Measurements from ENCODE around the gene UBE2F. TPM values are rescaled to one million over a fixed set of nuclear protein-coding genes. Genes with fewer than 3 reads are reported as not detected.
"Not testable (repeated sequence)": the region's sequence is repeated elsewhere in the genome, so short reads cannot be mapped to it uniquely, and the experiment has no call there.

UBE2F gene
- total and polyA plus RNA-seq, 5 experiments from 2014 or later = 33.9 to 67.3 (median 41.5) TPM

DNA sequence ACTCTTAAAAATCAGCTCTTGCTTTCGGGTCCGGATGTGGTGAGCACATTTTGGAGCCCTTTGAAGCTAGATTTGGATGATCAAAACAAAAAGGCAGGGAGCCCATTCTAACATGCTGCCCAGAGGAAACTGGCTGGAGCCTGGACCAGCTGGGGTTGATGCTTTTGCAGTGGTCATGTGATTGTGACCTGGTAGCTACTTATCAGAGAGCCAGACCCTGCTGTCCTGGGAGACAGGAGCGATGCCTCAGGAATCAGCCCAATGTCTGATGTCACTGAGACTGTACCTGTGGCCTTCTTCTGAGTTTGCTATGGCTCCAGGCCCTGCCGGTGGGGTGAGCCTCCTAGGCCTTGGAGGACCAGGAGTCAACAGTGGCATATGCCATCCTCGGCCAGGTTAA, 75.3 kb downstream of the UBE2F start:
- no peak overlapping the region for H3K4me3 Mint-ChIP-seq
- no peaks in the 10 kb centered on the region for H3K4me1 Mint-ChIP-seq
- POLR2A ChIA-PET = interaction anchor here (1.0 kb wide), 1 partner anchor 74 kb away, joined by 3 read pairs; no protein-coding TSS in a partner anchor
- H3K36me3 Mint-ChIP-seq = peaks cover 17 to 79% (median 43%) of the 10 kb centered on the region in 3 donors
- no peak for DNase-seq
- no peaks in the 10 kb centered on the region for H3K27me3 Mint-ChIP-seq
- ATAC-seq = no peak
- H3K9me3 Mint-ChIP-seq = peaks cover 0 to 6% (median 3%) of the 10 kb centered on the region in 9 donors
- no peak overlapping the region for H3K27ac Mint-ChIP-seq

DNA sequence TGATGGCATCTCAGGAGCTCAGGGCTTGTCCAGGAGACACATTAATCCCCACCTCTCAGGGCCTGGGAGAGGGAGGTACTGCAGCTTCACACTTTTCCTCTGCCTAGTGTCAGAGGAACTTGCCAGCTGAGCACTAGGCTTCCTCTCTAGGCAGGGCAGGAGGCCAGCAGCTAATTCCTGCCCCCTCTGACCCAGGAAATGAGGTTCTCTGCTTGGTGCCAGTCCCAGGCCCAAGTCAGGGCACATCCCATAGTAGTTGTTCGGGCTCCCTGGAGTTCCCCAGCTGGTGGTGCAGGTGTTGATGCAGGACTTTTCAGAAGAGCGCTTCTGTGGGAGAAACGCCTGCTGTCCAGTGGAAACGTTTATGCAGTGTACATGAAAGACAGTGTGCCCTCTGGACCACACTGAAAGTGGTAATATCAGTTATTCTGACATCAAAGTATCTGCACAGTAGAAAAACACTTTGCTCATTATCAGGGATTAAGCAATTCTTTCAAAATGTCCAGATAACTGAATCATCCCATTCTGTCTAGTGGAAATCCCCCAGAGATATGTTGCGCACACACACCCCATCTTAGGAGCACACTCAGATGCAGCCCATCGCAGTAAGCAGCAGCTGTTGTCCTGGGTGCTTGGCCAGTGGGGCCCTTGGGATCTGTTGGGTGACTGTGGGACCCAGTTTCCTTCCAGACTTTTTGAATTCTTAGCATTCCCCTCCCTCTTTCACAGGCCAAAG, 76.2 kb downstream of the UBE2F start:
- H3K9me3 Mint-ChIP-seq = peaks cover 0 to 14% (median 12%) of the 10 kb centered on the region in 9 donors
- peaks cover 0 to 2% (median 0%) of the 10 kb centered on the region in 4 donors for H3K4me1 Mint-ChIP-seq
- DNase-seq (no peak), ATAC-seq (no peak)
- H3K27ac Mint-ChIP-seq = peak overlapping the region in 1 of 10 donors; percentile 5
- H3K36me3 Mint-ChIP-seq = peaks cover 26 to 69% (median 44%) of the 10 kb centered on the region in 3 donors
- POLR2A ChIA-PET = no interaction called here
- H3K27me3 Mint-ChIP-seq = no peaks in the 10 kb centered on the region
- H3K4me3 Mint-ChIP-seq = no peak overlapping the region

DNA sequence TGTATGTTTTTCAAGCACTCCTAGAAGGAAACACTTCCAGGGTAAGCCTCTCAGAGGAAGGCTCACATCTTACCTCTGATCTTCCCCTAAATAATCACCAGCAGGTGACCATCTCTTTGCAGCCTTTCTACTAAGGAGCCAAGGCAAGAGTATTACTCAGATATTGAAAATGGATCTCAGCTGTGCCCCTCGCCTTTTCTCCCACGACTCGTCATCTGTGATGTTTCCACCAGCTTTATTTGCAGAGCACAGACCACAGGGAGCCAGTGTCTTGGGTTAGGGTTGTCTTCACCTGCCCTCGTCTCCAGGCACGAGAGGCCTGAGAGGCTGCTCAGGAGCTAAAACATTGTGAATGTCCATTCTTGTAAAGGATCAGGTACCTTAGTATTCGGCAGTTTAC, 77.0 kb downstream of the UBE2F start:
- ATAC-seq (no peak), DNase-seq (no peak)
- Mint-ChIP-seq H3K27me3 (no peaks in the 10 kb centered on the region), H3K4me3 (no peak overlapping the region), H3K4me1 (peaks cover 0 to 2% (median 0%) of the 10 kb centered on the region in 4 donors), H3K9me3 (peaks cover 3 to 22% (median 18%) of the 10 kb centered on the region in 9 donors), H3K27ac (peak overlapping the region in 1 of 10 donors; percentile 15), H3K36me3 (peaks cover 32 to 61% (median 44%) of the 10 kb centered on the region in 3 donors)
- POLR2A ChIA-PET = no interaction called here

DNA sequence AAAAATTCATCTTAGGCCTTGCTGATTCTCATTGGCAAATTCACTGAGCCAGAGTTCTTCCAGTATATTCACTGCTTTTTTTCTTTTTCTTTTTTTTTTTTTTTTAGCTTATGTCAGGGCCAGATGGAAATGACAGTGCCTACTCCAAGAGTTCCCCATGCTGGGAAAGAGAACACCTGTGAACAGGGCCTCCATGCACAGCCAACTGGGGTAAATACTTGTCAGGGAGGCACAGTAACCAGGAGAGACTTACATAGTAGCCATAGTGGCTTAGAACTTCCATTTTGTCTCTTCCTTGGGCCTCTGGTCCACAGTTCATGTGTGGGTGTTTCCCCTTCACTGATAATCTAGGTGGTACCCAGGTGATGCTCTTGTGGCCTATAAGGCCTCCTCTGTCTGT, 78.8 kb downstream of the UBE2F start:
- POLR2A ChIA-PET = interaction anchor here (0.6 kb wide), 1 partner anchor 1237 kb away, joined by 3 read pairs; no protein-coding TSS in a partner anchor
- H3K27me3 Mint-ChIP-seq = no peaks in the 10 kb centered on the region
- H3K4me1 Mint-ChIP-seq = peaks cover 0 to 2% (median 0%) of the 10 kb centered on the region in 4 donors
- H3K36me3 Mint-ChIP-seq = peaks cover 33 to 48% (median 40%) of the 10 kb centered on the region in 3 donors
- peak overlapping the region in 1 of 10 donors; percentile 71 for H3K27ac Mint-ChIP-seq
- ATAC-seq (no peak), DNase-seq (no peak)
- H3K4me3 Mint-ChIP-seq = no peak overlapping the region
- H3K9me3 Mint-ChIP-seq = peaks cover 3 to 27% (median 21%) of the 10 kb centered on the region in 9 donors

DNA sequence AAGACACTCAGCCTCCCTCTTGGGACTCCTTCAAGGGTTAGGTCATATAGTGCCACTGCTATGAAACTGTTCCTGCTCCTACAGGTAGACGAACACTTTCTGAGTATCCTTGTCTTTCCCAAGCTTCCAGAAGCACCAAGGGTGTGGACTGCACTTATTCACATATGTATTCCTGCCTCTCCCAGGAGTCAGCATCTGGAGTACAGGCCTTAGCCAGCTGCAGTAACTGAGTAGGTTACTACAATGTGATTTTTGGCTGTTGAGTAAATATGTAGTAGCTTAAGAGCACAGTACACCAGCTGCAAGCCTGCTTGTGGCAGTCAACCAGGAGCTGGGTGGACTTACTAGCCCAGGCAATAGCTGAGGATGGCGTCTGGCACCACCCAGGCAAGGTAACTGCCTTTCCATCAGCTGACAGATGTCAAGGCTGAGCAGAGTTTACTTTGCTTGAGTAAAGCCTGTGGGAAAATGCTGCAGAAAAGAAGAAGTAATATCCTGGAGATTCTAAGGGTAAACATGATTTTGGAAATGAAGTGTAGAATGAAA, 80.0 kb downstream of the UBE2F start:
- no peaks in the 10 kb centered on the region for H3K27me3 Mint-ChIP-seq
- no peak for DNase-seq
- peaks cover 26 to 35% (median 29%) of the 10 kb centered on the region in 3 donors for H3K36me3 Mint-ChIP-seq
- peaks cover 0 to 2% (median 0%) of the 10 kb centered on the region in 4 donors for H3K4me1 Mint-ChIP-seq
- H3K9me3 Mint-ChIP-seq = peaks cover 3 to 34% (median 21%) of the 10 kb centered on the region in 9 donors
- no peak overlapping the region for H3K27ac Mint-ChIP-seq
- POLR2A ChIA-PET = no interaction called here
- H3K4me3 Mint-ChIP-seq = no peak overlapping the region
- no peak for ATAC-seq

DNA sequence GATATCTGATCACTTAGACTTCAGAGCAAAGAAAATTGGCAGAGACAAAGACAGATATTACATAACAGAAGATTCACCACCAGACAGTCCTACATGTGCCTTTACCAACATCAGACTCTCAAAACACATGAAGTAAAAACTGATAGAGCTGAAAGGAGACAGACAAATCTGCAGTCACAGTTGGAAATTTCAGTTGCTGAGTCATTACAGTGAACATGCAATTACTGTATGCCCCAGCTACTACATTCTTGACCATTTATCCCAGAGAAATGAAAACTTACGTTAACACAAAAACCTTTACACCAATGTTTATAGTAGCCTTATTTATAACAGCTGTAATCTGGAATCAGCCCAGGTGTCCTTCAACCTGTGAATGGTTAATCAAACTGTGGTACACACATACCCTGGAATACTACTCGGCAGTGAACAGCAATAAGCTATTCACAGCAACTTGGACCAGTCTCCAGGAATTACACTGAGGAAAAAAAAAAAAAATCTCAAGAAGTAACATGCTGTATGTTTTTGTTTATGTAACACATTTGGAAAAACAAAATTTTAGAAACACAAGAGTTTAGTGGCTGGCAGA, 86.5 kb downstream of the UBE2F start:
- no peak for DNase-seq
- Mint-ChIP-seq H3K27ac (no peak overlapping the region), H3K36me3 (peaks cover 0 to 5% (median 1%) of the 10 kb centered on the region in 3 donors), H3K27me3 (peaks cover 4 to 35% (median 26%) of the 10 kb centered on the region in 5 donors), H3K4me1 (peaks cover 4 to 7% (median 6%) of the 10 kb centered on the region in 4 donors), H3K9me3 (peaks cover 3 to 20% (median 7%) of the 10 kb centered on the region in 9 donors), H3K4me3 (no peak overlapping the region)
- ATAC-seq = no peak
- POLR2A ChIA-PET = interaction anchor here (0.7 kb wide), 1 partner anchor 201 kb away, joined by 3 read pairs; no protein-coding TSS in a partner anchor

DNA sequence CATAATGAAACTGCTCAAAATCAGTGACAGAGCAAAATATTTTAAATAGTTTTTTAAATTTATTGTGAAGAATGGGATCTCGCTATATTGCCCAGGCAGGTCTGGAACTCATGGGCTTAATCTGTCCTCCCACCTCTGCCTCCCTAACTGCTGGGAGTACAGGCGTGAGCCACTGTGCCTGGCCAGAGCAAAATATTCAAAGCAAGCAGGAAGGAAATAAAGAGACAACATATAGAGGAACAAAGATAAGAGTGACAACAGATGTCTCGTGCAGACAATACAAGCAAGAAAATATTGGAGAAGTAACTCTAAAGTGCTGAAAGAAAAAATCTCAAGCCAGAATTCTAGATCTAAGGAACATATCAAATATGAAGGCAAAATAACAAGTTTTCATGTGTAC, 89.0 kb downstream of the UBE2F start:
- H3K27me3 Mint-ChIP-seq = peaks cover 4 to 35% (median 28%) of the 10 kb centered on the region in 5 donors
- H3K36me3 Mint-ChIP-seq = no peaks in the 10 kb centered on the region
- POLR2A ChIA-PET = interaction anchor here (1.2 kb wide), 1 partner anchor 13 kb away, joined by 4 read pairs; no protein-coding TSS in a partner anchor
- no peak overlapping the region for H3K27ac Mint-ChIP-seq
- H3K9me3 Mint-ChIP-seq = peaks cover 0 to 18% (median 0%) of the 10 kb centered on the region in 9 donors
- DNase-seq = no peak
- no peak for ATAC-seq
- no peak overlapping the region for H3K4me3 Mint-ChIP-seq
- peaks cover 13 to 25% (median 20%) of the 10 kb centered on the region in 4 donors for H3K4me1 Mint-ChIP-seq

DNA sequence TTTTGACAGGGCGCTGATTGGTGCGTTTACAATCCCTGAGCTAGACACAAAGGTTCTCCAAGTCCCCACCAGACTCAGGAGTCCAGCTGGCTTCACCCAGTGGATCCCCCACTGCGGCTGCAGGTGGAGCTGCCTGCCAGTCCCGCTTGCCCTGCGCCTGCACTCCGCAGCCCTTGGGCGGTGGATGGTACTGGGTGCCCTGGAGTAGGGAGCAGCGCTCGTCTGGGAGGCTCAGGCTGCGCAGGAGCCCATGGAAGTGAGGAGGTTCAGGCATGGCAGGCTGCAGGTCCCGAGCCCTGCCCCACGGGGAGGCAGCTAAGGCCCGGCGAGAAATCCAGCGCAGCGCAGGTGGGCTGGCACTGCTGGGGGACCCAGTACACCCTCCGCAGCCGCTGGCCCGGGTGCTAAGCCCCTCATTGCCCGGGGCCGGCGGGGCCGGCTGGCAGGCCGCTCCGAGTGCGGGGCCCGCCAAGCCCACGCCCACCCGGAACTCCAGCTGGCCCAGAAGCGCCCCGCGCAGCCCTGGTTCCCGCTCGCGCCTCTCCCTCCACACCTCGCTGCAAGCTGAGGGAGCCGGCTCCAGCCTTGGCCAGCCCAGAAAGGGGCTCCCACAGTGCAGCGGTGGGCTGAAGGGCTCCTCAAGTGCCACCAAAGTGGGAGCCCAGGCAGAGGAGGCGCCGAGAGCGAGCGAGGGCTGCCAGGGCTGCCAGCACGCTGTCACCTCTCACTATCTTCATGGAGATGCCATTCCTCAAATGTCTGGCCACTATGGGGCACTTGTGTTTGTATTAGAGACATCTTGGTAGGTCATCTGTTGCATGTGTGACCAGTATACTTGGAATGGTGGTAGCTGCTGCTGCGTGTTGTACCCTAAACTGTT, 91.1 kb downstream of the UBE2F start:
- DNase-seq = not testable (repeated sequence)
- POLR2A ChIA-PET = interaction anchor here (0.9 kb wide), 1 partner anchor 152 kb away, joined by 3 read pairs; no protein-coding TSS in a partner anchor
- H3K9me3 Mint-ChIP-seq = peaks cover 0 to 18% (median 0%) of the 10 kb centered on the region in 9 donors

DNA sequence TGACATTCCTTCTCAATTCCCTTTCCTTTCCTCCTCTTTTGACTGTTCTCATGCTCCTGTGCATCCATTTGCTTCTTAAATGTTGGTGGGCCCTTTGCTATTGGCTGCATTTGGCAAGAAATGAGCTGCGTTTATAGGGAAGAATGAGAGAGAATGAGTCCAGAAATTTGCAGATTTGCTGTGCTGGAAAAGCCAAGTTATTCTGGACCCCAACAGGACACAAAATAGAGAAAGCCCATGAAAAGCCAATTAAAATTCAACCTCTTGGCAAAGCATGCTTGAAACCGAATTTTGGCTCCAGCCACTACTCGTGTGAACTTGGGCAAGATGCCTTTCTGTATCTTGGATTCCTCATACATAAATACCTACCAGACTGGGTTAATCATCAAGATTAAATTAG, 92.7 kb downstream of the UBE2F start:
- Mint-ChIP-seq H3K9me3 (peaks cover 0 to 18% (median 0%) of the 10 kb centered on the region in 9 donors), H3K4me3 (peak overlapping the region; percentile 81 to 94 (median 90)), H3K36me3 (peaks cover 0 to 3% (median 0%) of the 10 kb centered on the region in 3 donors), H3K4me1 (peaks cover 18 to 46% (median 37%) of the 10 kb centered on the region in 4 donors), H3K27ac (peak overlapping the region; percentile 29 to 93 (median 86)), H3K27me3 (peaks cover 4 to 18% (median 13%) of the 10 kb centered on the region in 5 donors)
- POLR2A ChIA-PET = no interaction called here
- DNase-seq = no peak
- no peak for ATAC-seq

More for the DNA sequence above, 91.1 kb downstream of the UBE2F start:
- Mint-ChIP-seq H3K4me3 (peak overlapping the region in 5 of 10 donors; percentile 11 to 68 (median 13)), H3K27me3 (peaks cover 4 to 29% (median 24%) of the 10 kb centered on the region in 5 donors), H3K4me1 (peaks cover 18 to 38% (median 35%) of the 10 kb centered on the region in 4 donors), H3K27ac (peak overlapping the region in 1 of 10 donors; percentile 76)
- not testable (repeated sequence) for ATAC-seq, H3K36me3 Mint-ChIP-seq

DNA sequence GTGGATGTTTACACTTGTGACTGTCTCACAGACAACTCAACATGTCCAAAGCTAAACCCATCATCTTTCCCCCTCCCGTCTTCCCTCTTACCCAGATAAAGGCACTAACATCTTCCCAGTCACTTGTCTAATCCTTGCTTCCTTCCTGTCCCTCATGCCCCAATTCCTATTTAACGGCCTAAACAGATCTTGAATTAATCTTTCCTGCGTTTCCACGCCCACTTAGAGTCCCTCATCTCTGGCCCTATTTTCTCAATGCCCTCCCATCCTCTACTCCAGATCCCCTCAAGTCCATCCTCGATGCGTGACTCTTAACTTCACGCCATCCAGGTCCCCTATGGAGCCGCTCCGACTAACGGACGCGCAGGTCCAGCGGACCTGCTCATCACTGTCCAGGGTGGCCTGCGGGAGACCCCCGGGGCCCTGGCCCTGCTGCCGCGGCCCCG, 93.3 kb downstream of the UBE2F start:
- peaks cover 4 to 18% (median 13%) of the 10 kb centered on the region in 5 donors for H3K27me3 Mint-ChIP-seq
- H3K9me3 Mint-ChIP-seq = peaks cover 0 to 18% (median 0%) of the 10 kb centered on the region in 9 donors
- H3K4me3 Mint-ChIP-seq = peak overlapping the region; percentile 81 to 94 (median 90)
- H3K36me3 Mint-ChIP-seq = peaks cover 0 to 6% (median 0%) of the 10 kb centered on the region in 3 donors
- DNase-seq = no peak
- H3K27ac Mint-ChIP-seq = peak overlapping the region; percentile 80 to 95 (median 90)
- POLR2A ChIA-PET = interaction anchor here (0.7 to 1.7 kb wide), 2 partner anchors 66 to 143 kb away, joined by 3 to 5 read pairs; no protein-coding TSS in a partner anchor
- peaks cover 18 to 46% (median 37%) of the 10 kb centered on the region in 4 donors for H3K4me1 Mint-ChIP-seq
- ATAC-seq = no peak

DNA sequence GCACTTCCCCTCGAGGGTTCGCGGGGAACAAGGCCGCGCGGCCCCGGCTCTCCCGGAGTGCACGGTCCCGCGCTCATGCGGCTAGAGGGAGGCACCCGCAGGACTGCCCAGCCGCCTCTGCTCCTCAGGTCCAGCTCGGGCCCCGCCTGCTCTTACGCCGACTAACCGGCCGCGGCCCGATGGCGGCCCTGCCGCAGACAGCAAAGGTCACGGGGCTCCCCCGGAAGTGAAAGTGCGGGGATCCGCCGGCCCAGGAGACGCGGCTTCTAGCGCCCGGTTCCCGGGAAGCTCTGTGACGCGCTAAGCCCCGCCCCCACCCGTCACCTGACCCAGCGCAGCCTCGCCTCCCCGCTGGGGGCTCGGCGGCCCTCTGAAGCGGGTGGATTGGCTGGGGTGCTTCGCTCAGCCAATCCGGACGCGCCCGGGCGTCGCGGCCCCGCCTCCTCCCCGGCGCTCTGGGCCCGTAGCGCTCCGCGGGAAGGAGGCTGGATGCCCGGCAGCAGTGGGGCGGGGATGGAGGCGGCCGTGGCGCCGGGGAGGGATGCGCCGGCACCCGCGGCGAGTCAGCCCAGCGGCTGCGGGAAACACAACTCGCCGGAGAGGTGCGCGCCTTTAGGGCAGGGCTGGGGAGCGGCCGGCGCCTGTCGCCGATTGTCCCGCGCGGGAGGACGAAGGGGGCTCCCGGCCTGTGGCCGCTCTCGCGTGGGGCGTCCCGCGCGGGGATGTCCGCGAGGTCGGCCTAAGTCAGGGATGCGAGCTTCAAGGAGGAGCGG, 93.9 kb downstream of the UBE2F start, which contains the start of gene SCLY:
TSS of gene SCLY (plus strand) at position 460 of the 773 bp plus-strand sequence. CDS start at position 514, 54 bp downstream.
- POLR2A ChIA-PET = interaction anchor here (0.6 to 1.7 kb wide), 6 partner anchors 41 to 975 kb away, joined by 3 to 5 read pairs (median 3); partner anchors contain the start of gene COPS8
- H3K36me3 Mint-ChIP-seq = peaks cover 0 to 10% (median 0%) of the 10 kb centered on the region in 3 donors
- DNase-seq = peak; percentile 87 to 97 (median 94)
- H3K27me3 Mint-ChIP-seq = peaks cover 4 to 18% (median 11%) of the 10 kb centered on the region in 5 donors
- peaks cover 18 to 46% (median 37%) of the 10 kb centered on the region in 4 donors for H3K4me1 Mint-ChIP-seq
- peaks cover 0 to 18% (median 0%) of the 10 kb centered on the region in 9 donors for H3K9me3 Mint-ChIP-seq
- H3K27ac Mint-ChIP-seq = peak within 1 kb of the TSS; percentile 80 to 95 (median 91)
- ATAC-seq = peak; percentile 96
- peak within 1 kb of the TSS; percentile 81 to 94 (median 90) for H3K4me3 Mint-ChIP-seq
